ENCODE results near the gene ABRAXAS1.

DNA sequence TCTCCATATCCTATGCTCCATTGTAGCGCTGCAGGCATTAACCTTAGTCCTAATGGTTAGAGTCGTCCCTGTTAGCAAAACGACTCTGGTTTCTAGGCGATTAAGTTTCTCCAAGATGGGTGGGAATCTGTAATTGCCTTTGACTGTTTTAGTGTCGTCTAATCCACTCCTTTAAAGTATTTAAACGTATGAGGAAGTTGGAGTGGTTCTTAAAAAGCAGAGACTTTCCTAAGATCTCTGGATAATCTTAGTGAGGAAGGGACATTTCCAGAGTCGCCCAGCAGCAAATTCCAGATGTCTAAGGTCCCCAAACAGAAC, 28.8 kb downstream of the ABRAXAS1 start:
- TF ChIP-seq, protein P1, sequence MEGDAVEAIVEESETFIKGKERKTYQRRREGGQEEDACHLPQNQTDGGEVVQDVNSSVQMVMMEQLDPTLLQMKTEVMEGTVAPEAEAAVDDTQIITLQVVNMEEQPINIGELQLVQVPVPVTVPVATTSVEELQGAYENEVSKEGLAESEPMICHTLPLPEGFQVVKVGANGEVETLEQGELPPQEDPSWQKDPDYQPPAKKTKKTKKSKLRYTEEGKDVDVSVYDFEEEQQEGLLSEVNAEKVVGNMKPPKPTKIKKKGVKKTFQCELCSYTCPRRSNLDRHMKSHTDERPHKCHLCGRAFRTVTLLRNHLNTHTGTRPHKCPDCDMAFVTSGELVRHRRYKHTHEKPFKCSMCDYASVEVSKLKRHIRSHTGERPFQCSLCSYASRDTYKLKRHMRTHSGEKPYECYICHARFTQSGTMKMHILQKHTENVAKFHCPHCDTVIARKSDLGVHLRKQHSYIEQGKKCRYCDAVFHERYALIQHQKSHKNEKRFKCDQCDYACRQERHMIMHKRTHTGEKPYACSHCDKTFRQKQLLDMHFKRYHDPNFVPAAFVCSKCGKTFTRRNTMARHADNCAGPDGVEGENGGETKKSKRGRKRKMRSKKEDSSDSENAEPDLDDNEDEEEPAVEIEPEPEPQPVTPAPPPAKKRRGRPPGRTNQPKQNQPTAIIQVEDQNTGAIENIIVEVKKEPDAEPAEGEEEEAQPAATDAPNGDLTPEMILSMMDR (IDR thresholded peaks at IDR 0.05), result no peak
- no peak for TF ChIP-seq POLR2A (IDR thresholded peaks at IDR 0.05)

All from body of pancreas (tissue), 4 donors.